Ishikawa (cell line): Measurements from ENCODE around the gene TM4SF4.

ENCODE experiments used
- CEBPB ChIP-seq: IDR thresholded peaks from 2 replicates; pipeline ENCODE4 v1.6.1; 2012
- CREB1 ChIP-seq: IDR thresholded peaks from 2 replicates; pipeline ENCODE4 v1.6.1; 2012; ENCODE audit warnings: low read depth
- EGR1 ChIP-seq: IDR thresholded peaks from 2 replicates; pipeline ENCODE4 v1.6.1; 2012
- EP300 ChIP-seq: IDR thresholded peaks from 2 replicates; pipeline ENCODE4 v1.6.1; 2012; ENCODE audit warnings: borderline replicate concordance
- FOXM1 ChIP-seq: IDR thresholded peaks from 2 replicates; pipeline ENCODE4 v1.6.1; 2012; ENCODE audit warnings: low read depth, borderline replicate concordance
- NFIC ChIP-seq: IDR thresholded peaks from 2 replicates; pipeline ENCODE4 v1.6.1; 2012
- RAD21 ChIP-seq: IDR thresholded peaks from 2 replicates; pipeline ENCODE4 v1.6.1; 2012; ENCODE audit warnings: low read depth
- TAF1 ChIP-seq: IDR thresholded peaks from 2 replicates; pipeline ENCODE4 v1.6.1; 2012; ENCODE audit warnings: low read depth, mild to moderate bottlenecking
- TCF12 ChIP-seq: IDR thresholded peaks from 2 replicates; pipeline ENCODE4 v1.6.1; 2012; ENCODE audit warnings: low read depth
- TEAD4 ChIP-seq: IDR thresholded peaks from 2 replicates; pipeline ENCODE4 v1.6.1; 2012
- YY1 ChIP-seq: IDR thresholded peaks from 2 replicates; pipeline ENCODE4 v1.6.1; 2012; ENCODE audit warnings: low read depth
- ZBTB7A ChIP-seq: IDR thresholded peaks from 2 replicates; pipeline ENCODE4 v1.6.1; 2012; ENCODE audit warnings: low read depth
- TF ChIP-seq, protein P1 (sequence below): IDR thresholded peaks from 2 replicates; pipeline ENCODE4 v1.6.1; 2012; ENCODE audit warnings: low read depth, mild to moderate bottlenecking
- TF ChIP-seq, protein P2 (sequence below): IDR thresholded peaks from 2 replicates; pipeline ENCODE4 v1.6.1; 2012
- TF ChIP-seq, protein P3 (sequence below): IDR thresholded peaks from 2 replicates; pipeline ENCODE4 v1.6.1; 2012

TM4SF4 gene

DNA sequence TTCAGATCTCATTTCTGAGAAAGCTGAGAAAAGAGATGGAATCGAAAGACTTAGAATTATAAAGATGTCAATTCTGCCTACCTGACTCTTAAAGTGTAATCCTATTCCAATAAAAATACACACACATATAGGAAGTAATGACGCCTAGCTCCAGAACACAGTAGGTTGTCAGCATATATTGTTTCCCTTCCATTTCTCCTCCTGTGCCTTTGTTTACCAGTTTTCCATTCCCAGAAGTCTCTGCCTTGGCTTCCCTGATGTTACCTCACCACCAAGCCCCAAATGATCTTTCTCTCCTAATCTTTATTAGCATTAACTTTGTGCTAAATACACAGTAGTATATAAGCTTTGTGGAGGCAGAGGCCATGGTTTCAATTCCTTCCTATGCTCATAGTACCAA is 40.0 kb downstream of the TM4SF4 start:
- TF ChIP-seq FOXM1: no peak
- TF ChIP-seq CEBPB: no peak
- TF ChIP-seq EP300: no peak

DNA sequence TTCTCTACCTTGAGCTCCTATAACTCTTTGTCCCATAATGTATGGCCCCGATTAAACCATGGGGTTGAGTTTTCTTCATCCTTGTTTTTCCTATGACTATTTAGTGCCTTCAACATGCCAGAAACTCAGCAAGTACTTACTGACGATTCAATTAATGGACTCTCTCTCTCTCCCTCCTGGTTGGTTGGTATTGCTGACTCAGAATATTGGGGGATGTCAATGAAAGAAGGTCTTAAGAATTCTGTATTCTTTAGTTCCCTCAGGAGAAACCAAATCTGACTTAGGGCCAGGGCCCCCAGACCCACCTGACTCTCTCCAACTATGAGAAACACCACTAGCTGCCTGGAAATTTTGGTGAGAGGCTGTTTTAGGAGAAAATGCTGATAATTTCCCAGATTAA is 40.8 kb downstream of the TM4SF4 start:
- TF ChIP-seq FOXM1 (no peak), EP300 (no peak), ZBTB7A (no peak), EGR1 (no peak), TEAD4 (no peak), YY1 (no peak), TAF1 (no peak), CREB1 (no peak), CEBPB (no peak), TCF12 (no peak), RAD21 (no peak)
- TF ChIP-seq, protein P1, sequence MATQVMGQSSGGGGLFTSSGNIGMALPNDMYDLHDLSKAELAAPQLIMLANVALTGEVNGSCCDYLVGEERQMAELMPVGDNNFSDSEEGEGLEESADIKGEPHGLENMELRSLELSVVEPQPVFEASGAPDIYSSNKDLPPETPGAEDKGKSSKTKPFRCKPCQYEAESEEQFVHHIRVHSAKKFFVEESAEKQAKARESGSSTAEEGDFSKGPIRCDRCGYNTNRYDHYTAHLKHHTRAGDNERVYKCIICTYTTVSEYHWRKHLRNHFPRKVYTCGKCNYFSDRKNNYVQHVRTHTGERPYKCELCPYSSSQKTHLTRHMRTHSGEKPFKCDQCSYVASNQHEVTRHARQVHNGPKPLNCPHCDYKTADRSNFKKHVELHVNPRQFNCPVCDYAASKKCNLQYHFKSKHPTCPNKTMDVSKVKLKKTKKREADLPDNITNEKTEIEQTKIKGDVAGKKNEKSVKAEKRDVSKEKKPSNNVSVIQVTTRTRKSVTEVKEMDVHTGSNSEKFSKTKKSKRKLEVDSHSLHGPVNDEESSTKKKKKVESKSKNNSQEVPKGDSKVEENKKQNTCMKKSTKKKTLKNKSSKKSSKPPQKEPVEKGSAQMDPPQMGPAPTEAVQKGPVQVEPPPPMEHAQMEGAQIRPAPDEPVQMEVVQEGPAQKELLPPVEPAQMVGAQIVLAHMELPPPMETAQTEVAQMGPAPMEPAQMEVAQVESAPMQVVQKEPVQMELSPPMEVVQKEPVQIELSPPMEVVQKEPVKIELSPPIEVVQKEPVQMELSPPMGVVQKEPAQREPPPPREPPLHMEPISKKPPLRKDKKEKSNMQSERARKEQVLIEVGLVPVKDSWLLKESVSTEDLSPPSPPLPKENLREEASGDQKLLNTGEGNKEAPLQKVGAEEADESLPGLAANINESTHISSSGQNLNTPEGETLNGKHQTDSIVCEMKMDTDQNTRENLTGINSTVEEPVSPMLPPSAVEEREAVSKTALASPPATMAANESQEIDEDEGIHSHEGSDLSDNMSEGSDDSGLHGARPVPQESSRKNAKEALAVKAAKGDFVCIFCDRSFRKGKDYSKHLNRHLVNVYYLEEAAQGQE: no peak
- TF ChIP-seq, protein P2, sequence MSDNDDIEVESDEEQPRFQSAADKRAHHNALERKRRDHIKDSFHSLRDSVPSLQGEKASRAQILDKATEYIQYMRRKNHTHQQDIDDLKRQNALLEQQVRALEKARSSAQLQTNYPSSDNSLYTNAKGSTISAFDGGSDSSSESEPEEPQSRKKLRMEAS: no peak

DNA sequence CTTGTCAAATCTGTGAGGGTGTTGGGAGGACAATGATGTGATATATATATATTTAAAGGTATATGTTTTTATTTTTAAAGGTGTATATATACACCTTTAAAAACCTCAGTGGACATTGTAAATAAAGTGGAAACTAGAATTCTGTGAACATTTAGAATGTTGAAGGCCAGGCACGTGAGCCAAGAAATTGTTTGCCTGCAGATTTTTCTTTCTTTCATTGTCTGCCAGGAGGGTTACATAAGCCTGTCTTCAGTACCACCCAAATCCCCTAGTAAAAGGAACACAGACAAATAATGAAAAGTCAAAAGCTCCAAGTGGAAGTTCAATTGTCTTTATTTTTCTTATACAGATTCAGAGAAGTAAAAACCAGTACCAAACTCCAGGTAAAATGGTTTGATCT is 42.4 kb downstream of the TM4SF4 start:
- no peak for TF ChIP-seq ZBTB7A
- TF ChIP-seq YY1: no peak
- TF ChIP-seq TEAD4: no peak

DNA sequence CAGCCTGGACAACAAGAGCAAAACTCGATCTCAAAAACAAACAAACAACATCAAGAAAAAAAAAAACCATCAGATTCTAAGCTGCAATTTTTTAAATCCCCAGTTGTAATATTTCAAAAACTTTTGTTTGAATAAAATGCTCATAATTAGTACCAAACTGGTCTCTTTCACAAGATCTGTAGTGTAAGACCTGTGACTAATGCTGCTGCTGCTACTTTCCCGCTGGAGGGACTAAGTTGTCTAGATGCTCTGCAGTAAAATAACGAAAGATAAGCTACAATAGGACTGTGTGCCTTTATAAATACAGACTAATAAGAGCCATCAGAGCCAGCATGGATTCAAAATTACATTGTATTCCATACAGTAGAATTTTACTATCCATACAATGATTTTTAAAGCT is 45.4 kb downstream of the TM4SF4 start:
- TF ChIP-seq CEBPB (no peak), TAF1 (no peak), YY1 (no peak), EGR1 (no peak), NFIC (no peak), FOXM1 (no peak), TCF12 (no peak), TEAD4 (no peak), EP300 (no peak), ZBTB7A (no peak)
- TF ChIP-seq, protein P2: no peak

DNA sequence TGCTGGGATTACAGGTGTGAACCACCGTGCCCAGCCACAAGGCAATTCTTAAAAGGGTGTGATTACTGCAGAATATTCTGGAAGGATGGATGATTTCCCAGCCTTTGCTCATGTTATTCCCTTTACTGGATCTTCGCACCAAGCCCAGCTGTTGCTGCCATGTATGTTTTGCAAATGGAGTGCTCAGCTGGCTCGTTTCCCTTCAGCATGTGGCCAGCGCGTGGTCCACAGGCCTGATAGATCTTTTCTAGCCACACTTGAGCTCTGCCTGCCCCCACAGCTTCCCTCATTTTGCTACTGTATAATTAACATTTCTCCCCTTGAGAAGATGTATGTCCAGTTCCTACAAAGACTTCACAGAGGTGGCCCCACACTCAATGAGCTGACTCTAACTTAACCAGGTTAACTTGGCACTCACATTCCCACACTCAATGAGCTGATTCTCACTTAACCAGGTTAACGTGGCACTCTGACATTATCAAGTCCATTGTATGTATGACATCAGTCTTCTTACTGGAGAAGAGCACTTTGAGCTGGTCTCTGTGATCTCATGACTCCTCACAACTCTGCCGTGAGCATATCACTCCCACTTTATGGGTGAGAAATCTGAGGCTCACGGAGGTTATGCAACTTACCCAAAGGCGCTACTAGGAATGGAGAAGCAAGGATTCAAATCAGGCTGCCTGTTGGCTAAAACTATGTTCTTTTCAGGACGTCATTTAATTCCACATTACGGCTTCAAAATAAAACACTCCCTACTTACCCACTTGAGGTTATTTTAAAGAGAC is 49.2 kb downstream of the TM4SF4 start:
- TF ChIP-seq CEBPB (no peak), TEAD4 (no peak), FOXM1 (no peak), TAF1 (no peak), EP300 (no peak), ZBTB7A (no peak)
- TF ChIP-seq, protein P2: no peak

DNA sequence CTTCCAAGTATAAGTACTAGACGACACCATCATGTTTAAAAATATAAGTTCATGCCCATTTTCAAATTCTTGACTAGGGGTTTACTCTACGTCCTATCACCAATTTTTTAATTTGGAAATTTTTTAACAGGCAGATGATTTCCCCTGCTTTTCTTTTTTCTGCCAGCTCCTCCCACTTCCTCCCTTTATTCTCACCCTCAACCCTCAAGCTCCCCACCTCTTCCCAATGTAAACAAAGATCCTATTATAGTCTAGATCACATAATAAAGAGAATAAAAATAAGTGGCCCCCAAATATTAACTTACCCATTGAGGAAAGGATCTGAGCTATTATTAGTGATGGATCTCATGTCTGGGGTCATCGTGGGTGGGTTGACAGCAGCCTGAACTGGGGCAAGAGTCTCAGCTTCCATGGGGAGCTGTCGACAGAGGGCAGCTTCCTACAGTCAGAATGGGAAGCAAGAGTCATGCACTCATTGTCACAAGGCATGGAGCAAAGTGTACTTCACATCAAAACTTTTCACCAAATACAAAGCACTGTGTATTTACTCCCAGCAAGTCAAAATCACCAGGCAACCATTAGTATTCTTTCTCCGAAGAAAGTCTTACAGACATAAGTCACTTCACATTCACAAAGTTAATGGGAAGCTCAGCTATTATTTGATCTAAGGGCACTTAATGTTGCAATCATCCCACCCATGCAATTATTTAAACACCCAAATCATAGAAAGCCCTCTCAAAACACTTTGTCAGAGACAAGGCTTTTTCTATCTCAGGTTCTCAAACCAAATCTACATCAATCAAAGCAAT is 53.2 kb downstream of the TM4SF4 start:
- TF ChIP-seq, protein P1: no peak
- TF ChIP-seq TAF1 (no peak), NFIC (no peak), TCF12 (no peak), CEBPB (no peak), TEAD4 (no peak), CREB1 (no peak), FOXM1 (no peak), RAD21 (no peak)
- TF ChIP-seq, protein P3, sequence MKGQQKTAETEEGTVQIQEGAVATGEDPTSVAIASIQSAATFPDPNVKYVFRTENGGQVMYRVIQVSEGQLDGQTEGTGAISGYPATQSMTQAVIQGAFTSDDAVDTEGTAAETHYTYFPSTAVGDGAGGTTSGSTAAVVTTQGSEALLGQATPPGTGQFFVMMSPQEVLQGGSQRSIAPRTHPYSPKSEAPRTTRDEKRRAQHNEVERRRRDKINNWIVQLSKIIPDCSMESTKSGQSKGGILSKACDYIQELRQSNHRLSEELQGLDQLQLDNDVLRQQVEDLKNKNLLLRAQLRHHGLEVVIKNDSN: no peak
- TF ChIP-seq, protein P2: no peak
